Upper lobe of left lung (tissue), 6 donors: ENCODE data around the gene SWT1. TPM values are rescaled to one million over a fixed set of nuclear protein-coding genes. Genes with fewer than 3 reads are reported as not detected.

Experiments
- ATAC-seq, 2 donors: fragments of 200-7000 bp; cut with Tn5 transposase; one replicate each; pipeline ENCODE4 v1.9.1; 2022; ENCODE audit warnings: mild to moderate bottlenecking in 2 of 2, moderate library complexity in 2 of 2; ENCODE audit not compliant: low FRiP score in 2 of 2
- DNase-seq, 2 donors: peaks; one replicate each; pipeline ENCODE4 v3.0.0-alpha.2; 2019 to 2020
- H3K27ac ChIP-seq, 4 donors: fragments of 200-600 bp; sonication (generic); one replicate each; pipeline ENCODE4 v1.5.1; 2016 to 2019
- H3K27me3 ChIP-seq, 4 donors: fragments of 200-600 bp; sonication (generic); one replicate each; pipeline ENCODE4 v1.5.1; 2017 to 2019
- H3K36me3 ChIP-seq, 4 donors: fragments of 200-600 bp; sonication (generic); one replicate each; pipeline ENCODE4 v1.5.1; 2016 to 2019
- H3K4me1 ChIP-seq, 4 donors: fragments of 200-600 bp; sonication (generic); one replicate each; pipeline ENCODE4 v1.5.1; 2018 to 2019
- H3K4me3 ChIP-seq, 4 donors: fragments of 200-600 bp; sonication (generic); one replicate each; pipeline ENCODE4 v1.5.1; 2017 to 2019; ENCODE audit warnings: mild to moderate bottlenecking in 2 of 4, moderate library complexity in 1 of 4
- H3K9me3 ChIP-seq, 4 donors: fragments of 200-600 bp; sonication (generic); one replicate each; pipeline ENCODE4 v1.5.1; 2018 to 2019
- CTCF ChIP-seq, 6 experiments: fragments of 450-650 bp in 4 of 6; fragments of 200-600 bp in 2 of 6; sonication (generic) in 2 of 6; IDR thresholded peaks; one replicate each; pipeline ENCODE4 v1.5.1; 2016 to 2019; ENCODE audit warnings: antibody characterized with exemption in 6 of 6
- EP300 ChIP-seq, 4 donors: sonication (generic); formaldehyde crosslinking; IDR thresholded peaks; one replicate each; pipeline ENCODE4 v1.5.1; 2017; ENCODE audit warnings: antibody characterized with exemption in 4 of 4, control low read depth in 2 of 4
- POLR2A ChIP-seq, 4 donors: fragments of 450-650 bp; IDR thresholded peaks; one replicate each; pipeline ENCODE4 v1.5.1; 2016 to 2017; ENCODE audit warnings: antibody characterized with exemption in 4 of 4, mild to moderate bottlenecking in 2 of 4
- POLR2AphosphoS5 ChIP-seq, 2 donors: sonication (generic); formaldehyde crosslinking; IDR thresholded peaks; one replicate each; pipeline ENCODE4 v1.5.1; 2017; ENCODE audit warnings: antibody characterized with exemption in 2 of 2
- WGBS, 2 donors: methylation state at CpG; one replicate each; pipeline ENCODE4 v1.1.5; 2017 to 2018; 5-methylcytosine and 5-hydroxymethylcytosine counted together
- total RNA-seq, 6 donors: library from RNA; depleted of rRNA in 4 of 6; stranded (reverse); fragments of >200 nt in 4 of 6; gene quantifications; one replicate each; pipeline versions ENCODE4 v1.1.0 to v1.2.1, GENCODE V29; 2016 to 2021
- donor health status: DM: no; HTN: no; CAD: no; lungs with moderate emphysema.
- donor health status: DM: no; HTN: yes; CAD: no; lungs with severe emphysema.

SWT1 gene
- total RNA-seq, 6 donors from 2014 or later: 3.1 to 15.7 (median 6.0) TPM

DNA sequence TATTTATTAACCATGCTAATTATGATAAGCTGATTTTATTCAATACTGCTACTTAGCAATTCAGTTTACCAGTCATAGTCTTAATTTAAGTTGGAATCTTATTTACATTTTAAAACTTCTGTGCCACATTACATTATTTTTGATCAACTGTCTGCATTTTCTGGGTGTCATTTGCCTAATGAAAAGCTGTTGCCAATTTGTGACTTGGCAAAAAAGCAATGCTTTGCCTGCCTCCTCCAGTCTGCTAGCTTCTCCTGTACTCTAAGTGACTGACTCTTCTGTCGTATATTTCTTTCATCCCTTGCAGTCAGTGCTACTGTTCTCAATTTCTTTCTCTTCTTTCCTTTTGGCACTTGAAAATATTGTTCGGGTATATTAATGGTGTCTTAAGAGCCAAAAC lies 165.7 kb downstream of the SWT1 start:
- ATAC-seq (no peak), DNase-seq (no peak)
- H3K27me3 ChIP-seq: no peaks in the 10 kb centered on the region
- no peak overlapping the region for H3K4me3 ChIP-seq
- H3K9me3 ChIP-seq: no peaks in the 10 kb centered on the region
- WGBS, 2 donors: 82 to 88% methylated on average over 2 of the region's 2 CpGs
- TF ChIP-seq POLR2A (IDR thresholded peaks at IDR 0.05) (no peak), POLR2AphosphoS5 (IDR thresholded peaks at IDR 0.05) (no peak), CTCF (IDR thresholded peaks at IDR 0.05) (no peak), EP300 (IDR thresholded peaks at IDR 0.05) (no peak)
- peaks cover 5 to 16% (median 9%) of the 10 kb centered on the region in 4 donors for H3K4me1 ChIP-seq
- no peak overlapping the region for H3K27ac ChIP-seq
- no peaks in the 10 kb centered on the region for H3K36me3 ChIP-seq

GRCh38 chr1:185324118-185324517 lies 167.2 kb downstream of the SWT1 start:
- H3K36me3 ChIP-seq: no peaks in the 10 kb centered on the region
- no peak overlapping the region for H3K27ac ChIP-seq
- DNase-seq (no peak), ATAC-seq (no peak)
- 97 to 98% methylated on average over 3 of the region's 3 CpGs for WGBS, 2 donors
- no peak overlapping the region for H3K4me3 ChIP-seq
- no peaks in the 10 kb centered on the region for H3K9me3 ChIP-seq
- no peaks in the 10 kb centered on the region for H3K27me3 ChIP-seq
- H3K4me1 ChIP-seq: peaks cover 0 to 4% (median 0%) of the 10 kb centered on the region in 4 donors
- TF ChIP-seq CTCF (IDR thresholded peaks at IDR 0.05): no peak
- TF ChIP-seq POLR2A (IDR thresholded peaks at IDR 0.05): no peak
- TF ChIP-seq EP300 (IDR thresholded peaks at IDR 0.05): no peak
- no peak for TF ChIP-seq POLR2AphosphoS5 (IDR thresholded peaks at IDR 0.05)

DNA sequence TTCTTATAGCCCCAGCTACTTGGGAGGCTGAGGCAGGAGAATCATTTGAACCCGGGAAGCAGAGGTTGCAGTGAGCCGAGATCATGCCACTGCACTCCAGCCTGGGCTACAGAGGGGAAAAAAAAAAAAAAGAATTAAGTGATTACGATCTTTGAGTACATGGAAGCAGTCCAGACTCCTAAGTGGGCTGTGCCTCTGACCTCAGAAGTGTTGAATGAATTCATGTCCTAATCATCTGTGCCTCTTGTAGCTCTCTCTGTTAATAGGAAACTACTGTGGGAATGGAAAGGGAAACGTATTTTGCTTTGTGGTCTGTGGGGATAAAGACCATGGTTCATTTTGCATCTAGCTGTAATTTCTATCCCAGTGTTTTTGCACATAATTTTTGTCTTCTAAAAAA lies 168.4 kb downstream of the SWT1 start:
- no peak for TF ChIP-seq CTCF (IDR thresholded peaks at IDR 0.05)
- no peak for TF ChIP-seq EP300 (IDR thresholded peaks at IDR 0.05)
- TF ChIP-seq POLR2A (IDR thresholded peaks at IDR 0.05): no peak
- no peak for TF ChIP-seq POLR2AphosphoS5 (IDR thresholded peaks at IDR 0.05)
- ATAC-seq: peak in 1 of 2 donors; percentile 75
- WGBS, 2 donors: 31 to 32% methylated on average over 4 of the region's 4 CpGs
- DNase-seq: peak in 1 of 2 donors; percentile 60
- Histone ChIP-seq H3K36me3 (no peaks in the 10 kb centered on the region), H3K4me3 (no peak overlapping the region), H3K4me1 (peaks cover 0 to 4% (median 0%) of the 10 kb centered on the region in 4 donors), H3K27ac (no peak overlapping the region), H3K27me3 (no peaks in the 10 kb centered on the region), H3K9me3 (no peaks in the 10 kb centered on the region)

- no peaks in the 10 kb centered on the region for H3K36me3 ChIP-seq
- peak overlapping the region in 2 of 4 donors; percentile 15 to 67 for H3K27ac ChIP-seq
- DNase-seq (no peak), ATAC-seq (no peak)
- no peaks in the 10 kb centered on the region for H3K9me3 ChIP-seq
- peaks cover 0 to 4% (median 0%) of the 10 kb centered on the region in 4 donors for H3K4me1 ChIP-seq
- H3K4me3 ChIP-seq: no peak overlapping the region
- TF ChIP-seq EP300 (IDR thresholded peaks at IDR 0.05) (no peak), POLR2A (IDR thresholded peaks at IDR 0.05) (no peak), POLR2AphosphoS5 (IDR thresholded peaks at IDR 0.05) (no peak), CTCF (IDR thresholded peaks at IDR 0.05) (no peak)
- 59 to 78% methylated on average over 4 of the region's 4 CpGs for WGBS, 2 donors
- H3K27me3 ChIP-seq: no peaks in the 10 kb centered on the region
Observed at GRCh38 chr1:185328255-185328654, 171.3 kb downstream of the SWT1 start.

DNA sequence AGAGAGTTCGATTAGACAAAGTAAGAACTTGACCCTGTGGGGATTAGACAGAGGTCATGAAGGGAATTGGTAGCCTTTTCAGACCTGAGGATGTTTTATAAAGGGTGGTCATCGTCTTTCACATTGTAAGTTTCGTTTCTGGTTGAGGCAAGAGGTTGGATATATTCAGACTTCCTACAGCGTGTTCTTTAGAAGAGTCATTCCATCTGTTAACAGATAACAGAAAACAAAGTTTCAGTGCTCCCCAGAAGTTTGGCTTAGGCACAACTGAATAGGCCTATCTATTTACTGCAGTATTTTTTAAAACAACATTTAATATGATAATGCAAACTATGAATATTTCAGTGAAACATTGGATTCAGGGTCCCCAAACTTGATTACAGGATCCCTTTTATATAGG lies 177.2 kb downstream of the SWT1 start:
- Histone ChIP-seq H3K4me3 (no peak overlapping the region), H3K4me1 (peaks cover 0 to 5% (median 0%) of the 10 kb centered on the region in 4 donors), H3K36me3 (no peaks in the 10 kb centered on the region), H3K27ac (no peak overlapping the region), H3K27me3 (no peaks in the 10 kb centered on the region), H3K9me3 (no peaks in the 10 kb centered on the region)
- TF ChIP-seq EP300 (IDR thresholded peaks at IDR 0.05): no peak
- no peak for TF ChIP-seq CTCF (IDR thresholded peaks at IDR 0.05)
- TF ChIP-seq POLR2A (IDR thresholded peaks at IDR 0.05): no peak
- no peak for TF ChIP-seq POLR2AphosphoS5 (IDR thresholded peaks at IDR 0.05)
- ATAC-seq (no peak), DNase-seq (no peak)
- 69 to 86% methylated on average over 4 of the region's 4 CpGs for WGBS, 2 donors
